GM12874 (cell line): Measurements from ENCODE around the gene DYNC1LI2.

Experiments used
- CTCF ChIP-seq: IDR thresholded peaks from 2 replicates; pipeline ENCODE4 v1.5.1; 2011; ENCODE audit warnings: low read depth, mild to moderate bottlenecking, control low read depth, low read length, moderate library complexity; ENCODE audit not compliant: insufficient read depth

Gene DYNC1LI2

GRCh38 chr16:66750279-66751052, 943 bp downstream of the DYNC1LI2 start:
- TF ChIP-seq CTCF = no peak

- no peak for TF ChIP-seq CTCF
These were observed 4.7 kb downstream of the DYNC1LI2 start for GRCh38 chr16:66746682-66747081.

GRCh38 chr16:66746048-66746447, 5.4 kb downstream of the DYNC1LI2 start:
- no peak for TF ChIP-seq CTCF

- TF ChIP-seq CTCF = no peak
These were observed 9.2 kb downstream of the DYNC1LI2 start for GRCh38 chr16:66741950-66742808.

GRCh38 chr16:66741169-66741900, 10.1 kb downstream of the DYNC1LI2 start:
- TF ChIP-seq CTCF = no peak

- TF ChIP-seq CTCF = no peak
These were observed 10.9 kb downstream of the DYNC1LI2 start for GRCh38 chr16:66740533-66740932.

GRCh38 chr16:66740010-66740409, 11.4 kb downstream of the DYNC1LI2 start:
- peak; percentile 60 for TF ChIP-seq CTCF
